CD4-positive, alpha-beta T cell treated with Interleukin-6 at 100 ng/mL for 8 hours (primary cell): Measurements from ENCODE around the gene UAP1.

Experiments
- DNase-seq: peaks from one replicate; pipeline ENCODE4 v3.0.0-alpha.2; 2020; ENCODE audit warnings: mixed read lengths, low spot score

Gene UAP1

GRCh38 chr1:162616848-162617247 lies 55.3 kb downstream of the UAP1 start:
- DNase-seq: no peak

- DNase-seq: no peak
Measured at GRCh38 chr1:162617513-162617912, 56.0 kb downstream of the UAP1 start.

GRCh38 chr1:162619076-162619475 lies 57.6 kb downstream of the UAP1 start:
- DNase-seq: no peak

GRCh38 chr1:162621256-162621655 lies 59.7 kb downstream of the UAP1 start:
- DNase-seq: no peak

- no peak for DNase-seq
Measured at GRCh38 chr1:162625679-162626078, 64.2 kb downstream of the UAP1 start.

- DNase-seq: no peak
Measured at GRCh38 chr1:162626094-162626493, 64.6 kb downstream of the UAP1 start.

- no peak for DNase-seq
Measured at GRCh38 chr1:162626761-162627160, 65.2 kb downstream of the UAP1 start.

GRCh38 chr1:162627662-162628296 lies 66.3 kb downstream of the UAP1 start:
- DNase-seq: no peak

- no peak for DNase-seq
Measured at GRCh38 chr1:162629077-162629627, 67.6 kb downstream of the UAP1 start.

GRCh38 chr1:162629651-162630050 lies 68.1 kb downstream of the UAP1 start:
- no peak for DNase-seq

- no peak for DNase-seq
Measured at GRCh38 chr1:162631546-162632191, 70.1 kb downstream of the UAP1 start.

- no peak for DNase-seq
Measured at GRCh38 chr1:162632217-162632666, 70.7 kb downstream of the UAP1 start, which contains the start of gene DDR2. TSS of gene DDR2 (plus strand) at chr1:162632464. CDS start at chr1:162719064, 86,600 bp downstream.

GRCh38 chr1:162632698-162633080 lies 71.2 kb downstream of the UAP1 start:
- DNase-seq: no peak

GRCh38 chr1:162633081-162633762 lies 71.7 kb downstream of the UAP1 start:
- DNase-seq: no peak

- DNase-seq: no peak
Measured at GRCh38 chr1:162635418-162635817, 73.9 kb downstream of the UAP1 start.

GRCh38 chr1:162639718-162640117 lies 78.2 kb downstream of the UAP1 start:
- no peak for DNase-seq

GRCh38 chr1:162641114-162641513 lies 79.6 kb downstream of the UAP1 start:
- DNase-seq: no peak

- no peak for DNase-seq
Measured at GRCh38 chr1:162644986-162645314, 83.4 kb downstream of the UAP1 start.

- DNase-seq: no peak
Measured at GRCh38 chr1:162645666-162646065, 84.1 kb downstream of the UAP1 start.

GRCh38 chr1:162649583-162649982 lies 88.1 kb downstream of the UAP1 start:
- no peak for DNase-seq
